ENCODE results near the gene TIMP2.

Gene TIMP2

DNA sequence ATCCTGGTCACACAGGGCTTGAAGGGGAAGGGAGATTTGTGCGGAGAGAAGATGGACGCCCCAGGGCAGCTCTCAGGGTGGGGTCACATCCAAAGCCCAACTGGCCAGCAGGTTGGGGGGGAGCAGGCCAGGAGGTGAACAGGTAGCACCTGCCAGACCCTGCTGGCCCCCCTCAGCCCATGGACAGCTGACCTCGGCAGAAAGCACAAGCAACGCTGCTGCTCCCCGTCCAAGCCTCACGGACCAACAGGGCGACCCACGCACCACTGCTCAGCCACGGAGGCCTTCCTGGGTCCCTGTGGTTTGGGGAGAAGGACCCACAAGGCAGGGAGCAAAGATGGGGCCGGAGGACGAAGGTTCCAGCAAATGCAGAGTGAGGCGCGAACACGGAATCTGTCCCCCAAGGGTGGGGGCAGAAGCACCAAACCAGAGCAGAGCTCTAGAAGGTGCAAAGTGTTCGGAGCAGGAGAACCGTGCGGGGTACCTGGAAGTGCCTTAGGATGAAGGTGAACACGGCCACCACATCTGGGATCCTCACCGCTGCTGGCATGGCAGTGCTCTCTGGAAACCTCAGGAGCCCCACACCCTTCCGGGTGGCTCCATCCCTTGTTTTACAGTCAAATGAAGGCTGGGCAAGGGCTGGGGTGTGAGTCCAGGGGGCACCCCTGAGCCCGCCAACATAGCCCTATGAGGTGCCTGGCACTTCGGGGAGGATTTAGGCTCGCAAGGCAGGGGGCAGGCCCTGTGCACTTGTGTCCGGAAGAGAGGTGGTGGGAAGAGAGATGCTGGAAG is 40.1 kb downstream of the TIMP2 start:
- no peak overlapping the region for H3K4me3 ChIP-seq (replicated peaks; ENCODE audit: low read depth, low read length)
- H3K27me3 ChIP-seq (replicated peaks; ENCODE audit: control insufficient read depth, insufficient read depth, low read length): no peaks in the 10 kb centered on the region
- no peak for DNase-seq (ENCODE audit: extremely low read depth, insufficient read length)

GRCh38 chr17:78884148-78884825 is 40.9 kb downstream of the TIMP2 start:
- no peak for DNase-seq (ENCODE audit: extremely low read depth, insufficient read length)
- Histone ChIP-seq H3K36me3 (ENCODE audit: control insufficient read depth, insufficient read depth, low read length) (no peaks in the 10 kb centered on the region), H3K4me3 (replicated peaks; ENCODE audit: low read depth, low read length) (no peak overlapping the region), H3K27me3 (replicated peaks; ENCODE audit: control insufficient read depth, insufficient read depth, low read length) (peaks cover under 1% of the 10 kb centered on the region; the same call in 1 of the 2 replicates)
- no peak for TF ChIP-seq CTCF (IDR thresholded peaks at IDR 0.05; ENCODE audit: insufficient read depth, low read length, poor library complexity, severe bottlenecking)

More for the DNA sequence above, 40.1 kb downstream of the TIMP2 start:
- TF ChIP-seq CTCF (IDR thresholded peaks at IDR 0.05; ENCODE audit: insufficient read depth, low read length, poor library complexity, severe bottlenecking): no peak
- no peaks in the 10 kb centered on the region for H3K36me3 ChIP-seq (ENCODE audit: control insufficient read depth, insufficient read depth, low read length)

DNA sequence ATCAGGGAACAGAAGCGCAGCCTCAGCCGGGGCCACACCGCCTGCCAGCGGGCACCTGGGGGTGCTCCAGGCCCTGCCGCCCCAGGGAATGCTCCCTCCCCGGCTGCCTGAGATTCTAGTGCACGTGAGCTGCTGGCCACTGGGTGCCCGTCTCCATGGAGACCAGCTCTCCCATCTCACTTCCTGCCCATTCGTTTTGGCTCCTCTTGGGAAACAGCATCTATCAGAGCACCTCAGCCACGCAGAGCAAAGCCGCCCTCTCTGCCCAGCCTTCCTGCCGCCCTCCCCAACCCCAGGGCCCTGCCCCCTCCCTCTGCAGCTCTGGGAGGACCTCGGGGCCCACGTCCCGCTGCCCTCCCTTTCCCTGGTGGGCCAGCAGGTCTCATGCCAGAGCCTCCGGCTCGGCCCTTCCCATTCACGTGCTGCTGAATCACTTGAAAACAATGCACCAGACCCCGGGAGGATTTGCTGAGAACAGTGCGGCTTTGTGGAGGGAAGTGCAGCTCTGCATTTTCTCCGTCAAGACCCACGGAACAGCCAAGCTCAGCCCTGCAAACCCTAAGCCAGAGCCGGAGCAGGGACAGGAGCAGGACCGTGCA is 41.6 kb downstream of the TIMP2 start:
- Histone ChIP-seq H3K36me3 (ENCODE audit: control insufficient read depth, insufficient read depth, low read length) (no peaks in the 10 kb centered on the region), H3K27me3 (replicated peaks; ENCODE audit: control insufficient read depth, insufficient read depth, low read length) (peaks cover 3% of the 10 kb centered on the region), H3K4me3 (replicated peaks; ENCODE audit: low read depth, low read length) (no peak overlapping the region)
- no peak for DNase-seq (ENCODE audit: extremely low read depth, insufficient read length)
- no peak for TF ChIP-seq CTCF (IDR thresholded peaks at IDR 0.05; ENCODE audit: insufficient read depth, low read length, poor library complexity, severe bottlenecking)

- no peak overlapping the region for H3K4me3 ChIP-seq (replicated peaks; ENCODE audit: low read depth, low read length)
- TF ChIP-seq CTCF (IDR thresholded peaks at IDR 0.05; ENCODE audit: insufficient read depth, low read length, poor library complexity, severe bottlenecking): no peak
- DNase-seq (ENCODE audit: extremely low read depth, insufficient read length): no peak
These were observed 42.1 kb downstream of the TIMP2 start for GRCh38 chr17:78883089-78883532.

GRCh38 chr17:78882540-78883088 is 42.6 kb downstream of the TIMP2 start:
- Histone ChIP-seq H3K36me3 (ENCODE audit: control insufficient read depth, insufficient read depth, low read length) (no peaks in the 10 kb centered on the region), H3K4me3 (replicated peaks; ENCODE audit: low read depth, low read length) (no peak overlapping the region), H3K27me3 (replicated peaks; ENCODE audit: control insufficient read depth, insufficient read depth, low read length) (peaks cover 3% of the 10 kb centered on the region)
- no peak for DNase-seq (ENCODE audit: extremely low read depth, insufficient read length)
- TF ChIP-seq CTCF (IDR thresholded peaks at IDR 0.05; ENCODE audit: insufficient read depth, low read length, poor library complexity, severe bottlenecking): no peak

More at GRCh38 chr17:78883089-78883532, 42.1 kb downstream of the TIMP2 start:
- peaks cover 3% of the 10 kb centered on the region for H3K27me3 ChIP-seq (replicated peaks; ENCODE audit: control insufficient read depth, insufficient read depth, low read length)
- no peaks in the 10 kb centered on the region for H3K36me3 ChIP-seq (ENCODE audit: control insufficient read depth, insufficient read depth, low read length)

All from GM06990 (cell line).